Esophagus (tissue), 2 donors: ENCODE data around the gene CYP17A1. TPM values are rescaled to one million over a fixed set of nuclear protein-coding genes. Genes with fewer than 3 reads are reported as not detected.

ENCODE experiments used
- H3K27ac ChIP-seq, 2 donors: one replicate each; pipeline ENCODE4 v1.5.1; 2013; ENCODE audit warnings: low read depth in 2 of 2, mild to moderate bottlenecking in 2 of 2, inconsistent platforms in 1 of 2, low read length in 1 of 2, moderate library complexity in 1 of 2
- H3K27me3 ChIP-seq, 2 donors: one replicate each; pipeline ENCODE4 v1.6.1; 2013; ENCODE audit warnings: low read length in 2 of 2, control low read depth in 1 of 2, mild to moderate bottlenecking in 1 of 2; ENCODE audit not compliant: insufficient read depth in 2 of 2, control insufficient read depth in 1 of 2
- H3K36me3 ChIP-seq, 2 donors: one replicate each; pipeline ENCODE4 v1.6.1; 2013; ENCODE audit warnings: low read length in 1 of 2; ENCODE audit not compliant: control insufficient read depth in 2 of 2, insufficient read depth in 2 of 2
- H3K4me1 ChIP-seq, 2 donors: one replicate each; pipeline ENCODE4 v1.6.1; 2013; ENCODE audit warnings: low read length in 1 of 2; ENCODE audit not compliant: control insufficient read depth in 2 of 2, insufficient read depth in 2 of 2
- H3K4me3 ChIP-seq, 2 donors: one replicate each; pipeline ENCODE4 v1.5.1; 2013; ENCODE audit warnings: low read length in 2 of 2, mild to moderate bottlenecking in 2 of 2, low read depth in 1 of 2, moderate library complexity in 1 of 2
- H3K9me3 ChIP-seq, 2 donors: one replicate each; pipeline ENCODE4 v1.6.1; 2013; ENCODE audit warnings: mild to moderate bottlenecking in 2 of 2, low read depth in 1 of 2, low read length in 1 of 2, moderate library complexity in 1 of 2; ENCODE audit not compliant: control insufficient read depth in 2 of 2, insufficient read depth in 1 of 2
- WGBS, 2 donors: extraction: QIAGEN DNeasy Blood & Tissue Kit; methylation state at CpG; one replicate each; pipeline ENCODE4 v1.1.7; 2013; 5-methylcytosine and 5-hydroxymethylcytosine counted together
- polyA plus RNA-seq, 2 donors: library from polyadenylated mRNA; stranded (reverse); fragments of 200-250 nt; gene quantifications; one replicate each; pipeline ENCODE4 v1.2.3, GENCODE V29; 2013
- donor health status: healthy with polysubstance abuse.
- donor health status: Bipolar disorder and iron deficiency.

Gene CYP17A1
- polyA plus RNA-seq, 2 donors = 0.71 TPM; not detected in 1

DNA sequence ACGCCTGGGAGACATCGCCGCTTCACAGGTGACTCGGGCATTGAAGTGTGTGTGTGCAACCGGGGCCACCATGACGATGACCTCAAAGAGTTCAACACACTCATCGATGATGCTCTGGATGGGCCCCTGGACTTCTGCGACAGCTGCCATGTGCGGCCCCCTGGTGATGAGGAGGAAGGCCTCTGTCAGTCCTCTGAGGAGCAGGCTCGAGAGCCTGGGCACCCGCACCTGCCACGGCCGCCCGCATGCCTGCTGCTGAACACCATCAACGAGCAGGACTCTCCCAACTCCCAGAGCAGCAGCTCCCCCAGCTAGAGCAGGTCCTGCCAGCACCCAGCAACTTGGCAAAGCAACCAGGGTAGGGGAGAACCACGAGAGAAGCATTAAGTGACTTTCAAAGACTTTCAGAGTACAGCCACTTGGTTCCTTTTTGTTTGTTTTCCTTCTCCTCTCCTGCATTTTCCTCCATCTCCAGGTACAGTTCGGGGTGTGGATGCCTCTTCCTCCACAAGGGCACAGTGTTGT is 24.1 kb downstream of the CYP17A1 start:
- H3K36me3 ChIP-seq = peaks cover 8 to 31% of the 10 kb centered on the region in 2 donors
- H3K4me3 ChIP-seq = no peak overlapping the region
- H3K27me3 ChIP-seq = no peaks in the 10 kb centered on the region
- peak overlapping the region in 1 of 2 donors; percentile 22 for H3K27ac ChIP-seq
- H3K9me3 ChIP-seq = no peaks in the 10 kb centered on the region
- WGBS, 2 donors = 86 to 91% methylated on average over 17 of the region's 17 CpGs
- peaks cover 0 to 2% of the 10 kb centered on the region in 2 donors for H3K4me1 ChIP-seq

DNA sequence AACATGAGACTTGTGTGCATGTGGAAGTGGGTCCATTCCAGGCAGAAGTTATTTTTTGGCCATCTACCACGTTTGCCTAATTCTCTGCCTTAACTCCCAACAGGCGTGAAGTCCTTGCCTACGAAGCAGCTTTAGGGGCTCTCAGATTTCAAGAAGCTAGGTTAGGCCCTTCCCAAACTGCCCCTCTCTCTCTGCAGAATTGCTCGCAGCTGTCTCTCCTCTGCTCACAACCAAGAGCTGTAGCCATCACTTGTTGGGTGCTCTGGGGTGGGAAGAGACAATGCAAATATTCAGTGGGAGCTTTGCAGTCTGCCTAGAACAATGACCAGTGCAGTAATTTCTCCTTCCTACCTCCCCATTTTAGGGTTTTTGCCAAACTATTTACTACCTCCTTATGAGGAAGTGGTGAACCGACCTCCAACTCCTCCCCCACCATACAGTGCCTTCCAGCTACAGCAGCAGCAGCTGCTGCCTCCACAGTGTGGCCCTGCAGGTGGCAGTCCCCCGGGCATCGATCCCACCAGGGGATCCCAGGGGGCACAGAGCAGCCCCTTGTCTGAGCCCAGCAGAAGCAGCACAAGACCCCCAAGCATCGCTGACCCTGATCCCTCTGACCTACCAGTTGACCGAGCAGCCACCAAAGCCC is 24.9 kb downstream of the CYP17A1 start:
- Histone ChIP-seq H3K4me3 (no peak overlapping the region), H3K27me3 (no peaks in the 10 kb centered on the region), H3K9me3 (no peaks in the 10 kb centered on the region), H3K36me3 (peaks cover 8 to 31% of the 10 kb centered on the region in 2 donors), H3K4me1 (peaks cover 0 to 2% of the 10 kb centered on the region in 2 donors), H3K27ac (peak overlapping the region in 1 of 2 donors; percentile 22)
- WGBS, 2 donors = 78 to 79% methylated on average over 9 of the region's 9 CpGs

DNA sequence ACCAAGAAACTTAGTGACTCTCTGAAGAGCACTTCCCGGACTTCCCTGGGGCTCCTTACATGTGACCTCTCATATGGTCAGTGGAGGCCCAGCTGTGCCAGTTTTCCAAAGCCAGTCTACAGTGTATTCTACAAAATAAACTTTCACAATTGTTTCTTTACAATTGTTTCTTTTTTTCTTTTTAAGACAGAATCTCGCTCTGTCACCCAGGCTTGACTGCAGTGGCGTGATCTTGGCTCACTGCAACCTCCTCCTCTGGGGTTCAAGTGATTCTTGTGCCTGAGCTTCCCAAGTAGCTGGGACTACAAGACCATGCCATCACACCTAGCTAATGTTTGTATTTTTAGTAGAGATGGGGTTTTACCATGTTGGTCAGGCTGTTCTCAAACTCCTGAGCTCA is 25.9 kb downstream of the CYP17A1 start:
- 96 to 97% methylated on average over 3 of the region's 3 CpGs for WGBS, 2 donors
- Histone ChIP-seq H3K4me1 (peaks cover 0 to 2% of the 10 kb centered on the region in 2 donors), H3K27ac (no peak overlapping the region), H3K9me3 (no peaks in the 10 kb centered on the region), H3K27me3 (no peaks in the 10 kb centered on the region), H3K36me3 (peaks cover 8 to 31% of the 10 kb centered on the region in 2 donors), H3K4me3 (no peak overlapping the region)

DNA sequence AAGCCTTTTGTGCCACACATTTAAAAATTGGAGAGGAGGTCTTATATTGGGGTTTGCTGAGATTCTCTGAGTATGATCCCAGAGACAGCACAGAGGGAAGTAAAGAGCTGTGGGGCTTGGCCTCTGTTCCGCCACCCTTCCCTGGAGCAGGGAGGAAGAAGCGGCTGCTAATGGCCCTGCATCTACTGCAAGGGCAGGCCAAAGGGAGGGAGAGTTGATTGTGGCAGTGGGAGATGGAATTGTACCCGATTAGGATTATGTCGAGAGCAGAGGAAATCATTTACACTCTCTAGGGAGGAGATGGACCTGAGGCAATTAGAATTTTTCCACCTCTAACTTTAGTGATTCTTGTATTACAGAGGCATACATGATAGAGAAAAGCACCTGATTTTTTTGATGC is 28.8 kb downstream of the CYP17A1 start:
- Histone ChIP-seq H3K27ac (no peak overlapping the region), H3K27me3 (no peaks in the 10 kb centered on the region), H3K9me3 (no peaks in the 10 kb centered on the region), H3K4me1 (peaks cover 0 to 2% of the 10 kb centered on the region in 2 donors), H3K4me3 (no peak overlapping the region), H3K36me3 (peaks cover 8 to 21% of the 10 kb centered on the region in 2 donors)
- WGBS, 2 donors = 77 to 78% methylated on average over 4 of the region's 4 CpGs

DNA sequence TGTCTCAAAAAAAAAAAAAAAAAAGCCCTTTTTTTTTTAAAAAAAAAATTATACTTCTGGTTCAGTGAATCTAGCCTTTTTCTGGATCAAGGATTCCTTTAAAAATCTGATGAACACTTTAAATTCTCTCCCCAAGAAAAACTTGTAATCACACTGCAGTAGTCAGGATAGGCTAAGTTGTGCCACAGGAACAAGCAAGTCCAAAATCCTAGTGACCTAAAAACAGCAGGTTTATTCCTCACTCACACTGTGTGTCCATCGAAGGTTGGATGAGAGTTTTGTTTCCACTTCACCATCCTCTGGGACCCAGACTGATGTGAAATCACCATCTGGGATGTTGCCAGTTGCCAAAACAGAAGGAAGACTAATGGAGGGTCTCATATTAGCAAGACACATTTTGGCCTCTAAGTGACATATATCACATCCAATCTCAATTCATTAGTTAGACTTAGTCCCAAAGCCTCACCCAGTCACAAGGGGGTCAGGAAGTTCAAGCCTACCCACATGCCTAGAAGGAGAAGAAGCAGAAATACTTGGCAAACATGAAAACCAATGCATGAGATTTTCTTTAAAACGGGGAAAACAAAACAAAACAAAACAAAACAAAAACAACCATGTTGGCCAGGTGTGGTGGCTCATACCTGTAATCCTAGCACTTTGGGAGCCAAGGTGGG is 32.7 kb downstream of the CYP17A1 start:
- no peaks in the 10 kb centered on the region for H3K27me3 ChIP-seq
- peaks cover 0 to 4% of the 10 kb centered on the region in 2 donors for H3K4me1 ChIP-seq
- 74 to 83% methylated on average over 2 of the region's 2 CpGs for WGBS, 2 donors
- H3K36me3 ChIP-seq = peaks cover 0 to 5% of the 10 kb centered on the region in 2 donors
- no peak overlapping the region for H3K4me3 ChIP-seq
- peak overlapping the region in 1 of 2 donors; percentile 18 for H3K27ac ChIP-seq
- H3K9me3 ChIP-seq = no peaks in the 10 kb centered on the region

DNA sequence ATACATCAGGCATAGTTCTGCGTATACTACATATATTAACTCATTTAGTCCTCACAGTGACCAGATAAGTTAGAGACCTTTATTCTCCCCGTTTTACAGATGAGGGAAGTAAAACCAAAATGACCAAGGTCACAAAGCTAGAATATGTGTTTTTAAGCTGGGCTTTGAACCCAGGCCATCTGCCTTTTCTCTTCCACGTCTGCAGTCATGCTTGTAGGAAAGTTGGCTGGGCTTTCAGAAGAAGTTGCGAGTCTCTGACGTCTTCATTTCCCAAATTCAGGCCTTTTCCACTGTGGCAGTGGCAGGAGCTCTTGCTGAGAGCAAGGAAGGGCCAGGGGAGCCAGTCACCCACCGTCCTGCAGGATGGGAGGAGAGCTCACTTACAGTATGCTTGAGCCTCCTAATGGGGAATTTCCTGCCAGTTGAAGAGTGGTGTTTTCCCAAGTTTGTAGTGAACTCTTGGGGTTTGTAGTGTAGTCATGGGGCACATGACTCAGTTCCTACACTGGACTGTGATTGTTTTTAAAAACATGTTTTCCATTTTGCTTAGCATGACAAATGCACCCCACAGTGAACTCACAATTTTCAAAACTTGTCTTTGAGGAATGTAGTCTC is 34.2 kb downstream of the CYP17A1 start:
- Histone ChIP-seq H3K4me3 (no peak overlapping the region), H3K36me3 (peaks cover 0 to 10% of the 10 kb centered on the region in 2 donors), H3K9me3 (no peaks in the 10 kb centered on the region), H3K4me1 (peaks cover 0 to 7% of the 10 kb centered on the region in 2 donors), H3K27ac (no peak overlapping the region), H3K27me3 (no peaks in the 10 kb centered on the region)
- 51 to 56% methylated on average over 6 of the region's 6 CpGs for WGBS, 2 donors

DNA sequence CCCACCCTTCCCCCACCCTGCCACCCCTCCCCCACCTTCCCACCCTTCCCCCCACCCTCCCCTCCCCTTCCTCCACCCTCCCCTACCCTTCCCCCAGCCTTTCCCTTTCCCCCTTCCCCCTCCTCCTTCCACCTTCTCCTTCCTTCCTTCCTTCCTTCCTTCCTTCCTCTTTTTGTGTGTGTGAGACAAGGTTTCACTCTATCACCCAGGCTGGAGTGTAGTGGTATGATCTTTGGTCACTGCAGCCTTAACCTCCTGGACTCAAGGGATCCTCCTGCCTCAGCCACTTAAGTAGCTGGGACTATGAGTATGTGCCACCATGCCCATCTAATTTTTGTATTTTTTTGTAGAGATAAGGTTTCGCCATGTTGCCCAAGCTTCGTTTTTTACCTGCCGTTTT is 35.2 kb downstream of the CYP17A1 start:
- Histone ChIP-seq H3K27ac (no peak overlapping the region), H3K4me1 (peaks cover 0 to 7% of the 10 kb centered on the region in 2 donors), H3K9me3 (no peaks in the 10 kb centered on the region), H3K27me3 (no peaks in the 10 kb centered on the region), H3K4me3 (no peak overlapping the region), H3K36me3 (peaks cover 0 to 13% of the 10 kb centered on the region in 2 donors)
- WGBS, 2 donors = 60 to 79% methylated on average over 3 of the region's 3 CpGs

DNA sequence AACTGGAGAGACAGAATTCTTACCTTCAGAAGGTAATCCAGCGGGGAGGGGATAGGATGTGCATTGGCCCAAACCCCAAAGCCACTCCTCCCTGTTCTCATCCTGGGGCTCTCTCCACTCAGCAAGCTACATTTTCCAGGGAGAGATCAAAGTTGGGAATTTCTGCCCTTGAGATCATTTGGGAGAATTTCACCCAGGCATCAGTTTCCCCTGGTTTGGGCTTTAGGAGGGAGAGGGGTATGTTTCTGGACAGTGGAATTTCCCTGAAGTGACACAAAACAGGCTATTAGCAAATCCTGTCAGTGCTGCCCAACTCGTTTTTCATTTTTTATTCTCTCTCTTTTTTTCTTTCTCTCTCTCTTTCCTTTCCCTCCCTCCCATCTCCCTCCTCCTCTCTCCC is 35.7 kb downstream of the CYP17A1 start:
- Histone ChIP-seq H3K36me3 (peaks cover 0 to 13% of the 10 kb centered on the region in 2 donors), H3K4me3 (no peak overlapping the region), H3K27me3 (no peaks in the 10 kb centered on the region), H3K4me1 (peaks cover 0 to 7% of the 10 kb centered on the region in 2 donors), H3K9me3 (no peaks in the 10 kb centered on the region), H3K27ac (peak overlapping the region in 1 of 2 donors; percentile 46)
- 45 to 48% methylated on average over 2 of the region's 2 CpGs for WGBS, 2 donors

DNA sequence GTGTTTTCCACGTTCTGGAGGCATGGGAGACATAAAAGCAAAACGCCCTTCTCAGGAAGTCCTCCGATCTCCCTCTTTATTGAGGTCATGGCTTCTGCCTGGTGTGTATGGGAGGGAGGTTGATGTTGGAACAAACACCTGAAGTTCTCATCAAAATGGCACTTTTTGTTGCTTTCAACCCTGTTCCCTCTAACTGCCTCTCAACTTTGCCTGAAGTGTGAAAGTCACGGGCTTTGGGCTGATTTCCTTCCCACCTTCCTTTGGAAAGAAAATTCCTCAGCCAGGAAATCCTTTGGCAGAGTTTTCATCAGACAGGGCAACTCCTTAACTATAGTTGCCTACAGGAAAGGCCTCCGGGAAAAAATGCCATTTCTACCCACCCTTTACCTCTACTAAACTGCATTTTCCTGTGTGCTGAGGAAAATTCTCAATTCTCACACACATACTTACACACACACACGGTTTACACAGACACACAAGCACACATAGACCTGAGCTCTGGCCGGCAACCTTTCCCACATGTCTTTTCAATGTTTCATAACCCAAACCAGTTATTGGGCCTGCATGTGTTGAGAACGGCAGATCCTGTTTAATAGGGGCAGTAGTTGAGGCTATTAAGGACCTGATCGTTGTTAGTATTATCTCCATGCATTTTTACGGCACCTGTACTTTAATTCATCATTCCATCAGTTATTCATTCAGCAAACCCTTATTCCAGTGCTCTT is 36.4 kb downstream of the CYP17A1 start:
- Histone ChIP-seq H3K4me3 (no peak overlapping the region), H3K27me3 (no peaks in the 10 kb centered on the region)

More for the DNA sequence above, 36.4 kb downstream of the CYP17A1 start:
- H3K27ac ChIP-seq = peak overlapping the region; percentile 46 to 73
- H3K36me3 ChIP-seq = peaks cover 0 to 12% of the 10 kb centered on the region in 2 donors
- peaks cover 0 to 7% of the 10 kb centered on the region in 2 donors for H3K4me1 ChIP-seq
- 62 to 75% methylated on average over 10 of the region's 10 CpGs for WGBS, 2 donors
- H3K9me3 ChIP-seq = no peaks in the 10 kb centered on the region
